Panc1 (cell line): Measurements from ENCODE around the gene ASB6. TPM values are rescaled to one million over a fixed set of nuclear protein-coding genes. Genes with fewer than 3 reads are reported as not detected.
"Not testable (repeated sequence)": the region's sequence is repeated elsewhere in the genome, so short reads cannot be mapped to it uniquely, and the experiment has no call there.

Experiments
- ATAC-seq: fragments of 200-7000 bp; cut with Tn5 transposase; 2 replicates; pipeline ENCODE4 v1.9.1; 2020; ENCODE audit warnings: mild to moderate bottlenecking, moderate library complexity
- BruUV-seq: library from RNA; stranded (reverse); fragments of 400-500 nt; replicated peaks from 2 replicates; lab custom pipeline; 2021; lab: Mats Ljungman, UMichigan
- CTCF ChIA-PET: fragments of 300-600 bp; sonication (Branson Sonifier 250); formaldehyde crosslinking; loops from one replicate; lab custom pipeline; 2022; ENCODE audit warnings: antibody characterized with exemption; lab: Charles Lee
- POLR2A ChIA-PET: fragments of 300-600 bp; sonication (Branson Sonifier 250); formaldehyde crosslinking; loops from one replicate; lab custom pipeline; 2022; ENCODE audit warnings: antibody characterized with exemption; lab: Charles Lee
- DNase-seq: peaks from one replicate; pipeline ENCODE4 v3.0.0-alpha.2; 2010; ENCODE audit warnings: low read depth, low spot score
- H3K27ac ChIP-seq: 2 replicates; pipeline ENCODE4 v1.5.1; 2011; ENCODE audit warnings: mild to moderate bottlenecking, low read length, inconsistent platforms
- H3K27me3 ChIP-seq: fragments of 200-500 bp; sonication (Bioruptor generic); 2 replicates; pipeline ENCODE4 v1.6.0; 2014; ENCODE audit warnings: low read length, inconsistent platforms; ENCODE audit not compliant: control insufficient read depth, insufficient read depth
- H3K36me3 ChIP-seq: fragments of 200-500 bp; sonication (Bioruptor generic); 2 replicates; pipeline ENCODE4 v1.5.1; 2014; ENCODE audit warnings: inconsistent platforms, mild to moderate bottlenecking, low read length, moderate library complexity; ENCODE audit not compliant: control insufficient read depth, insufficient read depth
- H3K4me1 ChIP-seq: 2 replicates; pipeline ENCODE4 v1.5.1; 2011; ENCODE audit warnings: inconsistent platforms, mild to moderate bottlenecking, low read length, moderate library complexity; ENCODE audit not compliant: control insufficient read depth, insufficient read depth
- H3K4me3 ChIP-seq, 2 experiments: 2 replicates each; pipeline ENCODE4 v1.5.1; 2011 to 2012; ENCODE audit warnings: low read depth in 2 of 2, low read length in 2 of 2, mild to moderate bottlenecking in 2 of 2, inconsistent platforms in 1 of 2, moderate library complexity in 1 of 2
- H3K9me3 ChIP-seq: fragments of 200-500 bp; sonication (Bioruptor generic); 2 replicates; pipeline ENCODE4 v1.5.1; 2014; ENCODE audit warnings: low read depth, mild to moderate bottlenecking, inconsistent platforms, low read length, moderate library complexity; ENCODE audit not compliant: control insufficient read depth, insufficient read depth
- CTCF ChIP-seq: fragments of 450-650 bp; IDR thresholded peaks from 2 replicates; pipeline ENCODE4 v1.5.1; 2017; ENCODE audit warnings: mild to moderate bottlenecking
- POLR2AphosphoS5 ChIP-seq: IDR thresholded peaks from 2 replicates; pipeline ENCODE4 v1.6.1; 2012; ENCODE audit warnings: mild to moderate bottlenecking, low read depth, low read length, moderate library complexity
- REST ChIP-seq, 2 experiments: IDR thresholded peaks; 2 replicates each; pipeline ENCODE4 v1.6.1; 2011 to 2012; ENCODE audit warnings: low read depth in 2 of 2, control low read depth in 1 of 2, low read length in 1 of 2, mild to moderate bottlenecking in 1 of 2, moderate library complexity in 1 of 2; ENCODE audit not compliant: insufficient read depth in 1 of 2
- SIN3A ChIP-seq: IDR thresholded peaks from 2 replicates; pipeline ENCODE4 v1.6.1; 2012; ENCODE audit warnings: low read depth, mild to moderate bottlenecking, low read length, moderate library complexity, borderline replicate concordance; ENCODE audit not compliant: insufficient read depth
- TCF7L2 ChIP-seq: IDR thresholded peaks from 2 replicates; pipeline ENCODE4 v1.6.1; 2011; ENCODE audit warnings: mild to moderate bottlenecking, low read depth, low read length, inconsistent platforms
- in situ Hi-C: cut with HindIII; loops from 2 replicates; pipeline ENCODE4 v1.10.0; 2016; ENCODE audit warnings: low sequenced_read_pairs, low pct_unique_long_range_greater_than_20kb
- intact Hi-C: fragments of 100-400 bp; cut with micrococcal nuclease; formaldehyde crosslinking; loops from one replicate; pipeline ENCODE4 v1.10.0; 2022; ENCODE audit not compliant: unreplicated experiment
- total RNA-seq: library from RNA; stranded (reverse); gene quantifications from one replicate; pipeline ENCODE4 v1.2.1, GENCODE V29; 2021; ENCODE audit not compliant: unreplicated experiment

ASB6 gene
- total RNA-seq, 1 experiment from 2014 or later, result 14.3 TPM

- Histone ChIP-seq H3K27ac (no peak overlapping the region), H3K27me3 (no peaks in the 10 kb centered on the region), H3K4me3 (no peak overlapping the region), H3K4me1 (no peaks in the 10 kb centered on the region), H3K36me3 (no peaks in the 10 kb centered on the region; the same call in 1 of the 2 replicates), H3K9me3 (no peaks in the 10 kb centered on the region)
- TF ChIP-seq REST (IDR thresholded peaks at IDR 0.05; ENCODE audit: insufficient read depth in 1 of 2, low read depth in 2 of 2, low read length in 1 of 2), result no peak
- TF ChIP-seq CTCF, result no peak
- TF ChIP-seq TCF7L2, result no peak
- TF ChIP-seq SIN3A, result no peak
- TF ChIP-seq POLR2AphosphoS5, result no peak; the same call in none of the 2 replicates
- no peak for DNase-seq
- ATAC-seq, result no peak
- BruUV-seq, result no TSS peak
- ChIA-PET CTCF (no interaction called here), POLR2A (no interaction called here)
- in situ Hi-C loops (no loop called here), intact Hi-C loops (no loop called here)
Observed at GRCh38 chr9:129637102-129637501, 4.8 kb downstream of the ASB6 start.

GRCh38 chr9:129636343-129636742 lies 5.6 kb downstream of the ASB6 start:
- H3K36me3 ChIP-seq, intact Hi-C loops, BruUV-seq, DNase-seq, H3K27ac ChIP-seq, ATAC-seq, H3K9me3 ChIP-seq, in situ Hi-C loops, CTCF ChIA-PET, H3K4me1 ChIP-seq, H3K27me3 ChIP-seq, H3K4me3 ChIP-seq, POLR2A ChIA-PET: not testable (repeated sequence)

DNA sequence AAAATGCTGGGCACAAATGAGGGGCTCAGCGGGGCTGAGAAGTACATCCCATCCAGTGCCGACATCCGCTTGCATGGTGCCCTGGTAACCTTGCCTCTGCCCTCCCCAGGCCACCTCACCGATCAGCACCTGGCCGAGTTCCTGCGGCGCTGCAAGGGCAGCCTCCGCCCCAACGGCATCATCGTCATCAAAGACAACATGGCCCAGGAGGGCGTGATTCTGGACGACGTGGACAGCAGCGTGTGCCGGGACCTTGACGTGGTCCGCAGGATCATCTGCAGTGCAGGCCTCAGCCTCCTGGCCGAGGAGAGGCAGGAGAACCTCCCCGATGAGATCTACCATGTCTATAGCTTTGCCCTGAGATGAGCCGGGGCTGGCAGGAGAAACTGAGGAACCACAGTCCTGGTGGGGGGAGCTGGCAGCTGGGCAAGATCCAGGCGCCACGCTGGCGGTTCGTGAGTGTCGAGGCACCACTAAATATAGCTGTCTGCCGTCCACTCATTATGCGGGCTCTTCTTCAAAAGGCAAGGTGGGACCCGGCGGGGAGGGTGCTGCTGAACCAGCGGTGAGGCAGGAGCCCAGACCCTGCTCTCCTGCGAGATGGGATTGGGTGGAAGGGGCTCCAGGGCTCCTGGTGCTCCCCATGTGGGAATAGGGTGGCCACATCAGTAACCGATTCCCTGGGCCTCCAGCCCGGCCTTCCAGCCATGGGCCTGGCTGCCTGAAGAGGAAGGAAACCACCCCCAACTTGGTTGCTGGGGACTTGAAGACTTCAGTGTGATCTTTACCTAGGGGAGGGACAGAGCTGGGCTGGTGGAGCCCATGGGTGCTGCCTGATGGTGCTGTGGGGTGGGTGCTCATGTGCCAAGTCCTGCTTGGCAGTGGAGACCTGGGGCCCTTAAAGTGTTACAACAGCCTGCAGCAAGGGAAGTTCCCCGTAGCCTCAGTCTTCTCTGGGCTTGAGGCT lies 6.6 kb downstream of the ASB6 start:
- intact Hi-C loops (no loop called here), in situ Hi-C loops (no loop called here)
- H3K27ac ChIP-seq, result no peak overlapping the region
- no peaks in the 10 kb centered on the region for H3K27me3 ChIP-seq
- ChIA-PET POLR2A (no interaction called here), CTCF (no interaction called here)
- peaks cover 13% of the 10 kb centered on the region for H3K4me1 ChIP-seq
- no peaks in the 10 kb centered on the region; the same call in 1 of the 2 replicates for H3K36me3 ChIP-seq
- H3K4me3 ChIP-seq, result no peak overlapping the region
- BruUV-seq, result no TSS peak
- H3K9me3 ChIP-seq, result no peaks in the 10 kb centered on the region
- TF ChIP-seq REST (IDR thresholded peaks at IDR 0.05; ENCODE audit: insufficient read depth in 1 of 2, low read depth in 2 of 2, low read length in 1 of 2), result no peak
- no peak for TF ChIP-seq POLR2AphosphoS5
- TF ChIP-seq SIN3A, result no peak
- TF ChIP-seq CTCF, result no peak
- no peak for TF ChIP-seq TCF7L2
- no peak for DNase-seq
- no peak for ATAC-seq
